ENCODE data around the gene IQCF5.

- TF ChIP-seq EP300 (IDR thresholded peaks at IDR 0.05): no peak
- TF ChIP-seq CTCF (IDR thresholded peaks at IDR 0.05): no peak
- no peak for TF ChIP-seq POLR2A (IDR thresholded peaks at IDR 0.05)
Measured at GRCh38 chr3:51904034-51904823, 28.8 kb upstream of the IQCF5 start.

All from tibial nerve (tissue), 4 donors.